Vein endothelial cell (primary cell): Measurements from ENCODE around the gene ITGB2. TPM values are rescaled to one million over a fixed set of nuclear protein-coding genes. Genes with fewer than 3 reads are reported as not detected.

Experiments used
- total RNA-seq: library from RNA; depleted of rRNA; stranded (reverse); fragments of >200 nt; gene quantifications from 2 replicates; pipeline ENCODE4 v1.2.3, GENCODE V29; 2012

The ITGB2 gene
- total RNA-seq: 0.33 and 0.48 TPM in 2 replicates

GRCh38 chr21:44920694-44921604, at the start of gene ITGB2:
ITGB2 (minus strand) TSS chr21:44920899; CDS start chr21:44910782, 10,117 bp downstream.

DNA sequence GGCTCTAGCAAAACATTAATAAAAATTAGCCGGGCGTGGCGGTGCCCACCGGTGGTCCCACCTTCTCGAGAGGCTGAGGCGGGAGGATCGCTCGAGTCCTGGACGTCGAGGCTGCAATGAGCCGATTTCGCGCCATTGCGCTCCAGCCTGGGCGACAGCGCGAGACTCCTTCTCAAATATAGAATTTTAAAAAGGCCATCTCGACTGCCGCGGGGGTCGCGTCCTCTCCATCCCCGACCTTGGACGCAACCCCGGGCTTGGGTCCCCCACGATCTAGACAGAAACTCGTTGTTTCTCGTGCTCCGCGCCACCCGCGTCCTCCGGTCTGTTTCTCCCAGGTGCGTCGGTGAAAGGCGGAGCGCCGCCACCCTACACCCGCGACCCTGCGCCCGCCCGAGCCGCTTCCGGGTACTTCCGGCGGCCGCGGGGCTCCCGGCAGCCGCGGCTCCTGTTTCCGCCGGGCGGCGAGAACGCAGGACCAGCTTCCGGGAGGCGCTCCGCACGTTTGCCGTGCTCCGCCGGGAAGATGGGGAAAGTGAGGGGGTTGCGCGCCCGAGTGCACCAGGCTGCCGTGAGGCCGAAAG, 18.9 kb upstream of the ITGB2 start, which contains the start of gene SLX9:
Gene SLX9 (plus strand): TSS at position 498 of the 584 bp plus-strand sequence. CDS start 29 bp downstream, at position 527.

DNA sequence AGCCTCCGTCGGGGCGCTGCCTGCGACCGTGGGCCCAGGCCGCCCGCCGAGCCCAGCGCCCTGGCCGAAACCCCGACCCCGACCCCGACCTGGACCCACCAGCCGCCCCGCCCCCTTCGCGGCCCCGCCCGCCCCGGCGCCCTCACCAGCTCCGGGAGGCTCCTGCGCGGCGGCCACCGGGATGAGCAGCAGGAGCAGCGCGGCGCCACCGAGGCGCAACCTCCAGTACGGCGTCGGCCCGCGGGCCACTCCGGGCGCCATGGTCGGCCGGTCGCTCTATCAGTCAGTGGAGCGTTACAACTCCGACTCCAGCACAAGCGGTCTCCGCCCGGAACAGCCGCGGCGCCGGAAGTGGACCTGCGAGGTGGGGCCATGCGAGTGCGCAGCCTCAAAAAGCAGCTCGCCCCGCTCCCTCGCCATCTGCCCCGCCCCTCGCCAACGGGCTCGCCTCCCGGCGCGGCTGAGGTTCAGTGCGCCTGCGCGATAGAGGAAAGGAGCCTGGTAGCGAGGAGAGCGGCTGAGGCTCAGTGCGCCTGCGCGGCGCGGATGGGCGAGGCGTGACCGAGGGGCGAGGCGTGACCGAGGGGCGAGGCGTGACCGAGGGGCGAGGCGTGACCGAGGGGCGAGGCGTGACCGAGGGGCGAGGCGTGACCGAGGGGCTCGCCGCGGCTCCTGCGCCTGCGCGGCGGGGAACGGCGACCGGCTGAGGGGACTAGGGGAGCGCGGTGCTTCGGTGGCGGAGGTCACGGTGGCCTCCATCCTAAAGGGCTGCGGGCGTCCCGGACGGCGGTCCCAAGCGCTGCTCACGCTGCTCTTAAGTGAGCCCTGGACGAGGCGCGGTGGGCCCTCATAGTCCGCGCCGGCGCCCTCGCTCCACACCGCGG, 47.1 kb downstream of the ITGB2 start, which contains the start of gene PTTG1IP:
Gene PTTG1IP (minus strand): TSS at position 335 of the 884 bp plus-strand sequence. CDS start 74 bp downstream, at position 261.

Other genes starting within 250 kb of the ITGB2 start
- not detected in 2 replicates for gene KRTAP12-1, start 238.7 kb downstream of the ITGB2 start, total RNA-seq
- gene KRTAP10-12, start 223.7 kb downstream of the ITGB2 start, total RNA-seq: not detected in 2 replicates
- not detected in 2 replicates for gene TSPEAR, start 209.3 kb downstream of the ITGB2 start, total RNA-seq
- gene UBE2G2, start 119.1 kb downstream of the ITGB2 start, total RNA-seq: 105 and 121 TPM in 2 replicates
- 96.0 and 96.6 TPM in 2 replicates for gene SUMO3, start 102.8 kb downstream of the ITGB2 start, total RNA-seq
- 382 and 467 TPM in 2 replicates for gene PTTG1IP, start 47.2 kb downstream of the ITGB2 start, total RNA-seq
- gene SLX9, start 19.1 kb upstream of the ITGB2 start, total RNA-seq: 21.6 and 22.2 TPM in 2 replicates
- gene ADARB1, start 153.7 kb upstream of the ITGB2 start, total RNA-seq: 19.3 and 24.7 TPM in 2 replicates